HG02763 (cell line): ENCODE results near the gene HDAC9.
"Not testable (repeated sequence)": the region's sequence is repeated elsewhere in the genome, so short reads cannot be mapped to it uniquely, and the experiment has no call there.

ENCODE experiments used
- ATAC-seq: cut with Tn5 transposase; IDR thresholded peaks from one replicate; pipeline ENCODE4 v1.9.1; 2021; ENCODE audit warnings: mild to moderate bottlenecking, moderate library complexity; ENCODE audit not compliant: unreplicated experiment

Gene HDAC9

DNA sequence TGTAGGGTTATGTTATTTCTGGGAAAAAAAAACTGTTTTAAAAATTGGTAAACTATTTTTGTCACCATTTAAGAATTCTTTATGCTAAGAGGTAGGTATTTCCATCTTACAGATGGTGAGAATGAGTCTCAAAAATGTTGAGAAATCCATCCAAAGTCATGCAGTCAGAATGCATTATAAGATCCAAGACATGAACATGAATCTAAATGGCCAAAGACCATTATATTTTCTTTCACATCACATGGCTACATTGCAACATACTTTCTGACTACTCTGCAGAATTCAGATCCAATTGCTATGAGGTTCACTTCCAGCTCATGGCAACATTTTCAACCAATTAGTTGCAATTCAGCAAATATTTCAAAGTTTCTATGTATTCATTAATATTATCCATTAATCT lies 440.7 kb downstream of the HDAC9 start:
- no peak for ATAC-seq

DNA sequence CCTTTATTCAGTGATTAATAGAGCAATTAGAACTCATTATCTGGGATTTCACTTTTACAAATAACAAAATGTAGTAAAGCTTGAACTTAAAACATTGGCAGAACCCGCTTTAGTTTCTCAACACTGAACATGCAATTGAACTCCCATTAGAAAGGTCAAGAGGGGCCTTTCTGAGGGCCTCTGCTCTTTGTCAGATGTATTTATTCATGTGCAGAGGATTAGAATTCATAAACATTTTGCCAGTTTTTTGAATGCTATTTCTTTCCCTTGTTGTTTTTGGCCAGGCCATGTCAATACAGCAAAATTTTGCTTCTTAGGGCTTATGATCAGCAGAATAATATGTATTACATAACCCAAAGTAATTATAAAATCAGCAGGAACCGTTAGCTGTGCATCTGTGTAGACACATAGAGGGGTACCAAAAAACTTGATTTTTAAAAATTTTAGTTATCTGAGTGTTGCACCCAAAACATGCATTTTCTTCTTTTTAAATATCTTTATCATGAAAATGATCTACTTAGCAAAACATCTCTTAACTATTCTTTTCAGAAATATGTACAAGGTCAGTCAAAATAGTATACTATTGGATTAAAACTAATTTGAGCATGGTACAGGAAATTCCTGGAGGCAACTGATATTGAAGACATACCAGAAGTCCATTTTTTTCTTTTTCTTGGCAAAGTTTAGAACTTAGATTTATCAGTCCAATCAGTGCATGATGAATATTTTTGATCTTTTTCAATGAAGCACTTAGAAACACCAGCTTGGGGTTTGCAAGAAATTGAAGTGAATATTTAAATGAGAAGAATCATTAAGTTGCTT lies 444.4 kb downstream of the HDAC9 start:
- no peak for ATAC-seq

DNA sequence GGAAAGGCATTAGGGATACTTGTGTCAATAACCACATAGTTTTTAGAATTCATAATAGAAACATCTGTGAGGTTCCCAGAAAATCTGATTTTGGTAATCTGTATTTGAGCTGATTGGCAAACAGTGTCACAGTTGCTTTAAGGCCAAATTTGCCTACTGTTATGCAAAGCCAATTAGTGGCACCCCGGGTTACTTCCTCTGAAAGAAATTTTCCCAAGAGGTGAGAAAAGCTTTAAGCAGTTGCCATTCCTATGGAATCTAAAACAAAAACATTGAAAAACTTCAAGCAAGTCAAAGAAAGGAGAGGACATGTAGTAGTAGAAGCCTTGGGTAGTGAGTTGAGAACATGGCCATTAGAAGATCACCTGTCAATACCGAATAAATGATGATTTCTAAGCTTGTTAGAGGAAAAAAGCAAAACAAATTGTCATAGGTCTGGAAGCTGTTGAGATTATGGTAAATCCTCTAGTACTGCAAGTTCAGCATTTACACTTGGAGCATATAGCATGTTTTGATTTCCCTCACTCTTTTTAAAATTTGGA lies 445.1 kb downstream of the HDAC9 start:
- ATAC-seq, result no peak

DNA sequence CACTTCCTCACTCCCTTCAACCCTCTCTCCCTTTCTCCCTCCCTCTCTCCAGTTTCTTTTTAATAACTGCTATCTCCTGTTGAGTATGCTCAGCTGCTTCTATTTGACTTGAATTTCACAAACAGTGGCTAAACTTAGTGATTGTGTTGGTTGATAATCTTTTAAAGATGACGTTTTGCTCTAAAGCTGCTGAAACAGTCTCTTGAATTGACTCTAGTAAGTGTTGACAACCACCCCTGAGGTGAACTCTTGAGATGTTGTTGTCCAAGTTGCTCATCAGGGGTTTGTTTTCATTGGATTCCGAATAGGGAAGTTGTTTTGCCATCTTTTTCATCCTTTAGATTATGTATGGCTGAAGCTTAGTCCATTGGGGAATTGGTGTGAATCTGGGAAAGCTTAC lies 445.7 kb downstream of the HDAC9 start:
- no peak for ATAC-seq

DNA sequence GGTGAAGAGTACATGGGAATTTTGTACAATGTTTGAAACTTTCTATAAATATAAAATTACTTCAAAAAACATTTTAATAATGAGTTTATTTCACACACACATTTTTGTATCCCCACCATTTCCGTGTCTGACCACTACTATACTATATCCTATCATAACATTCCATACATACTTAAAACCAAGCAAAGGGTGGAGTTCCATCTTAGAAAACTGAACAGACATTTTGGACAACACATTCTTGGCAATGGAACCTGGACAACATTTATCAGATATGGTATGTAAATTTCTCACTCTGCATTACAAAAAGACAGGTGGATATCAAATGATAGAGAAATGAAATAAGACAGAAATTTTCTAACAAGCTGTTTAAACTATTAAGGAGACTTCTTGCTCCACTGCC lies 453.0 kb downstream of the HDAC9 start:
- ATAC-seq, result no peak

DNA sequence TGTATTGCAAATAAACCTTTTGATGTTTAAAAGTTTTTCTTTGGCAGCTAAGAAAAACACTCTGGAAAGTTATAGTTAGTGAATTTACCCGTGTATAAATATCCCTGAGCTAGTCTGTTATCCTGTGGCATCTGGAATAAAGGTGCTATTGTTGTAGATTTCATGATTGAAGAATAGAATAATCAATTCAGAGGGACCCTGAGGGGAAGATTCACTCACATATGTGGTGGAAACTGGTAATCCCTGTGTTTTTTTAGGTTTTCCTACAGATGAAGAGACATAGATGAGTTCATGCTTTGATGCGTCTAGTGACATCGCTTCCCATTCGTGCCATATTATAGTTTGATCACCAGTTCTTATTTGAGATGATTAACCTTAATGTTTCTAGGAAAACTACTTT lies 457.3 kb downstream of the HDAC9 start:
- no peak for ATAC-seq

DNA sequence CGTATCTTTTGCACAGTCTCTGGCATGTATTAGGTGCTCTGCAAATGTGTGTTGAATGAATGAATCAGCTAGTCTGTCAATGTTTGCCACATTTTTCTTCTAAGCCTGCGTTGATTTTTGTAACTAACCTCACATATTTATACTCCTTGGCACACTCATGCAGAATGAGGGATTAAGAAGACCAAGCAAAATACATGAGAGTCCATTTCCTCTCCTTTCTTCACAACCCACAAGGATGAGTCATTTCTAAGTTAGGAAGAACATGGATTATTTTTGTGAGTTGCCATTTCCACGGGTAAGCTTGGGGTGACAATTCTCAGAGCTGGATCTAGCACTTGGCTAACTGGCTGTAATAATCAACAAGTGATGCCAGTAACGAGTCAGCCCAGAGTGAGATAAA lies 463.1 kb downstream of the HDAC9 start:
- ATAC-seq, result no peak

DNA sequence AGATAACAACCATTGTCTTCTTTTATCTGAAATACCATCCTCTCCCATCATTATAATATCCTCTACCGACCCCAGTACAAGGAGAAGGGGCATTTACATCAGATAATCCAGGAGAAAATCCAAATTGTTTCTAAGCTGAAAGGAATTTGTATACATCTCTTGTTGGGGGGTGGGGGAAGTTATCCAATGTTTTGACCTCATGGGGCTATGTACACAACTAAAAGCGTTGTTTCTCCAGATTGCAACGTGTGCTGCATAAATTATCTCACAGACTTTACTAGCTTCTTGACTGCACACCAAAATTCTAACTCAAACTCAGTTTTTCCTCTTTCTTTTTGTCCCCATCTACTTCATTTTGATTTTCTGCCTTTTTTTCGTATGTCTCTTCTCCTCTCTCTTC lies 465.2 kb downstream of the HDAC9 start:
- ATAC-seq, result no peak

DNA sequence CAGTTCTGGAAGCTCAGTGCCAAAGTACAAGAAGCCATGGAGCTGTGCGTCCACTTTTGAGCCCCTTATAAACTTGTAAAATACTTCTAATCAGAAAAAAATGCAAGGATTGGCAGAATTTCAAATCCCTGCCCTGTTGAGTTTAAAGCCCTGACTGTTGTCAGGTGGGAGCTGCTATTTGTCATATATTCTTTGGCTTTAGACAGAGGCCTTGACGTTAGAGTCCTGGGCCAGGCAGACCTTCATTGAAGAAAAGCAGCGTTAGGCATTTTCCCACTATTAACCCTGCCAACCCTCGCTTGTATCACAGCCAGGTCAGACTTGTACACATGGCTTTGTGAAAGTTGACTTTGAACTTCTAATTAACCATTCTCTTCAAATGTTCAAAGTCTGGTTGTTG lies 466.5 kb downstream of the HDAC9 start:
- ATAC-seq, result no peak

DNA sequence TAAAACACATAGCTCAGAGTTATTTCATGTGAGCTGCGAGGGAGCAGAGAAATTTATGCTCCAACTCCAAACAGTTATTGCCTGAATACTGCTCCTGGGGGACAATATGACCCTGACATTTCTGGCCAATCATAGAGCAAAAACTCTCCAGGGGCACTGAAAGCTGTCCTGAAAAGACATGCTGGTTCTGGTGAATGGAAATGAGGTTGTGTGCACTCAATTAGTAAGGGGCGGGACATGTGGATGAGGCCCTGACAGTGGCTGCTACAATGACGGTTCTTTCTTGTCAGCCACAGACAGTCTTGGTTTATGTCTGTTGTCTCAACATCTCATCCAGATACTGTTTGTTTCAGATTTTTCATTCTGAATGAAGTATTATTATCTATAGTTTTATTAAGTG lies 470.1 kb downstream of the HDAC9 start:
- no peak for ATAC-seq

DNA sequence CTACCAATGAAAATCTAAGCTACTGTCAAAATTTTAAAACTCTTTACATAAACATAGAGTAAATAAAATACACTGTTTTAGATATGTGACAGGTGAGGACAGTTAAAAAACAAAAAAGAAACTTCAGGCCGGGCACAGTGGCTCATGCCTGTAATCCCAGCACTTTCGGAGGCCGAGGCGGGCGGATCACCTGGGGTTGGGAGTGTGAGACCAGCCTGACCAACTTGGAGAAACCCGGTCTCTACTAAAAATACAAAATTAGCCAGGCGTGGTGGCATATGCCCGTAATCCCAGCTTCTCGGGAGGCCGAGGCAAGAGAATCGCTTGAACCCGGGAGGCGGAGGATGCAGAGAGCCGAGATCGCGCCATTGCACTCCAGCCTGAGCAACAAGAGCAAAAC lies 472.2 kb downstream of the HDAC9 start:
- ATAC-seq, result not testable (repeated sequence)

DNA sequence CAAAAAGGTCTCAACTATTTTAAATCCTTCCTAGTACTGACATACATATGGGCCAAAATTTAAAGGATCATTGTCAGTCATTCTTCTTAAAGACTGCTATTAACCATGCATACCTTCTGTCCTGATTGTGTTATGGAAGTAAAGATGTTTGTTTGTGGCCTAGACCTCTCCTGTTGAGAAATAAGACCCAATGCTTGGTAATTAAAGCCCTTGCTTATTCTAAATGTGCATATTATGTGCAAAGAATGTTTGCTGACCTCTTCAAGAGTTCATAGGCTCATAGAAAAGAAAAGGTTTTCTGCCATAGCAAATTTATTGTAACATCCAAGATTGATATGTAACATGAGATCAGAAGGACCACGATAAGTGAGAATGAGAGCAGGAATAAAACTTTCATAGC lies 476.3 kb downstream of the HDAC9 start:
- ATAC-seq, result no peak

DNA sequence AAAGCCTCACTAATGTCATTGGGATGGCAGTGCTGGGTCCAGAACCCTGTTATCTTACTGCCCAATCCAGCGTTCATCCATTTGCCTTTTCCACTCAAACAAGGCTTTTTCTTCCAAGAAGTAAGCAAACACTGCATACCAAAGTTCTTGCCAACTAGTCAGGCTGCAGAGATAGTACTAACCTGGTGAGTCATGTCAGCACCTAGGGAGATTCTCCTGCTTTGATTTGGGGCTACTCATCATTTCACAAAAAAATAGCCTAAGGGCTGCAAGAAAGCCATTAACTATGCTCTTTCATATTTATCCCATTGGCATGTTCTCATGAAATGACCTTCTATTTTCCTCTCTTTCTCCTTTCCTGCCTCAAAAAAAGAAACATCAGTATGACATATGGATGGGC lies 479.3 kb downstream of the HDAC9 start:
- no peak for ATAC-seq

DNA sequence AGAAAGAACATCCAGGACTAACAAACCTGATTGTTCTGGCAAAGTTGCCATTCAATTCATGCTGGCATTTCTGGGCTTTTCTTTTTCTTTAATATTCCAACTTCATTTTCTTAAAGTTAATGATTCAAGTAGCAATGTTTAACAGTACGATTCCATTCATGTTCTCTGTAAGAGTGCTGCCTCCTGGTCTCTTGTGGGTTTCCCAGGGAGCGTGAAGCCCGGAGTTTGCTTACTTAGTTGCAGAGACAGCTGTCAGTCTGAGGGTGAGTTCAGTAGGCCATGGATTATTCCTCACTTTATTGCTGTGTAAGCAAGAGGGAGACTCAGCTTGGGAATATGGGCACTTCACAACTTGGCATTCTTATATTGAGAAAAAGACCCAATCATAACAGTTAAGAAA lies 479.7 kb downstream of the HDAC9 start:
- no peak for ATAC-seq

DNA sequence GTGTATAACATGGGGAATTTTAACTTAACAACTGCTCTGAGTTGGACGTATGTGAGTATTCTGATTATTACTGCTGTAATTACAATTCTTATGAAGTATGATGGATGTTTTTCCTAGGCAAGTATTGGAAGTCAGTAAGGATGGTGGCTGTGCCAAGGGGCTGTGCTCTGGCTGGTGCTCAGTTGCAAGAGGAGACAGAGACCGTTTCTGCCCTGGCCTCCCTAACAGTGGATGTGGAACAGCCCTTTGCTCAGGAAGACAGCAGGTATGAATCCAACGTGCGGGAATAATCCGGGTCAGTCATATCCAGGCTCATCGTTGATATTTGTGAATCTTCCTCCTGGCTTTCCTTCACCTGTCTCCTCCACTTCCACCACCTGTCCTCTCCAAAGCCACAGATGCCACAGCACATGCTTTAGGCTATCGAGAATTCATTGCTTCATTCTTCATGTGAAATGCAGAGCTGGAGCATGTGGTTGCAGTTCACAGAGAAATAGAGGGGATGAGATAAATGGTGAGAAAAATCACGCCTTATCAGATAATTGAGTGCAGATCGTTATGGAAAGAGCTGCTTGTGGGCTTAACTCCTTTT lies 480.2 kb downstream of the HDAC9 start:
- ATAC-seq, result no peak

DNA sequence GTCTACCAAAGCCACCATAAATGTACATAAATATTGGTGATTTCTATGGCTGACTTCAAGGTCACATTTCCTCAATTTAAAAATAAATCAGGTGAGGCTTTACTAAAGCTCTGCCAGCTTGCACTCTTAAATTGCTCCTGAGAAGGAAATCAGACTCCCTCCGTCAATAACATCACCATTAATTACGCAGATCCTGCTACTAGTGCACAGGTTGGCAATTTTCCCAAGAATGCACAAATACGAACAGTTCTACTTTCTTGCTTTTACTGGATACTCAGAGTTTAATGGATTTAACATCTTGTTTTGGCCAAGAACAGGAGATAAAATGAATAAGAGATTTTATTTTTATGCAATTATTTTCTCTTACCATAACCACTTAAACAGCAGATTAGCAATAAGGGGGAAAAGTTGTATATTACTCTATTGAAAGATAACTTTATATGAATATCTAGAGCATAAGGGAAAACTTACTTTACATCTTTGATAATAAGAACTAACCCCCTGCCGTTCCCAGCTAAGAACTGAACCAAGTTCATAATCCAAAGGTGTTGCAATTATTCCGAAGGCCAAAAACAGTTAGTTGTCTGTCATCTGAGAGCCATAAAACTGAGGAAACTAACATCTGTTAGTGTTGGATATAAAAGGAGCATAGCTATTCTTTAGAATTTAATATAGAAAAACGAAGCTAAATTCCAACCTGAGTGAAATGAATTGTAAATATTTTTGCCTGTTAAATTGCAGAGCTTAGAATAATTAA lies 481.3 kb downstream of the HDAC9 start:
- no peak for ATAC-seq

DNA sequence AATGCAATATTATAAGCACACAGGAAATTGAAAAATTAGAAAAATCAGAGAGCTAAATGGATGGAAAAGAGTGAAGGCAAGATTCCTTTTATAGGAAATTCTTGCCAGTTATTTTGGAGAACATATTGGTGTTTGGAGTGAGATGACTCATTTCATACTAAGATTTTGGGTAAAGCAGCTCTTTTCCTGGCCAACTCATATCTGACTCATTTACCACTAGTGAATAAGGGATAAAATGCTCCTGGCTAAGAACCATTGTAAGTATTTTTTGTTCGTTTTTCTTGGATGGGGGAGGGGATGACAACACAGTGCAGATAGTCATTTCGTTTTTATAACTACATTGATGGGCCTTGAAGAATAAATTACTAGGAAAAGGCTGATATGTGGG lies 482.6 kb downstream of the HDAC9 start:
- ATAC-seq, result no peak

DNA sequence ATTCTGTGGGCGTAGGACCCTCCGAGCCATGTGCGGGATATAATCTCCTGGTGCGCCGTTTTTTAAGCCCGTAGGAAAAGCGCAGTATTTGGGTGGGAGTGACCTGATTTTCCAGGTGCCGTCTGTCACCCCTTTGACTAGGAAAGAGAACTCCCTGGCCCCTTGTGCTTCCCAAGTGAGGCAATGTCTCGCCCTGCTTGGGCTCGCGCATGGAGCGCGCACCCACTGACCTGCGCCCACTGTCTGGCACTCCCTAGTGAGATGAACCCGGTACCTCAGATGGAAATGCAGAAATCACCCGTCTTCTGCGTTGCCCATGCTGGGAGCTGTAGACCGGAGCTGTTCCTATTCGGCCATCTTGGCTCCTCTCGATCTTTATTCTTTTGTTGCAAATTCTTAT lies 495.2 kb downstream of the HDAC9 start:
- not testable (repeated sequence) for ATAC-seq

DNA sequence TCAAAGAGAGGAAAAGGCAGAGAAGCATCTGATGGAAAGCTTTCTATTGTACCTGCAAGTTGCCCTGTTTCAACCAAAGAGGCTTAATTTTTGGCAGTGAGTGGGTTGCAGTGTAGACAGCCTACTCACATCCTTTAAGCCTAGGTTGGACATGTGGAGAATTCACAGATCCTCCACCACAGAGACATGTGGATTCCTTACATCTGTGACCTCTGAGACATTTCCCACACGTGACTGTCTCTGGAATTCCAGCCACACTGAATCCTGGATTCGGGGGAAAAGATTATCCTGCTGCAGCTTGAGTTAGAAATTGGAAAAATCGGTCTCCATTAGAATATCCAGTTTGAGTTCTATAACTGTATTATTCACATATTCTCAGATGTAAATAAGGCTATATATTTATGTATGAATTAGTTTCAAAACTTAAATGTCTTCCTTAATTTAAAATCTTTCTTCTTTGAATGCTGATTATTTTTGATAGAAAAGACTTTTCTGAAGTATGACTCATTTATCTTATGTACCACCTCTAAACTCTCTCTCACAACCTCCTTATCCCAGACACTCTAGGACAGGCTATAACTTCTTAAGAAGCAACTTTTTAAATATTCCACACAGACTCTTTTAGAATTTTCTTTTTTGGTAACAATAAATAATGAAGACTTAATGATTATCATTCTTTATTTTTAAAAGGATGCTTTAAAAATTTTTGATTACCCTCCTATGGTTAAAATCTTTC lies 498.6 kb downstream of the HDAC9 start:
- no peak for ATAC-seq

DNA sequence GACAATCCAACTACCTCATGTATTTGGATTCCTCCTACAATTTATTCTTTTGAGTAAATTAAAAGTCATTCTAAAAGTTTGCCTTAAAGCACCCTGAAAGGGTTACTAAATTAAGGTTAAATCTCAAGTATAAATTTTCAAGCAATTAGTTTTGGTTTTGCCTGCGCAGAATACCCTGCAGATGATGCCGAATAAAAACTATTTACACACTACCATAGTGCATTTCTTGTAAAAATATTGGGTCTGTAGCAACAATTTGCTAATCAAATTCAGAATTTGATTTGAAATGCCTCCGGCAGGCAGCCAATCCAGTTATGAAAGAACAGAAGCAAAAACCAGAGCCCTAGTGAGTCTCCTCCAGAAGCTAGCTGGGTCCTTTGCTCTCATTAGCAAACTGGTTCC lies 499.7 kb downstream of the HDAC9 start:
- no peak for ATAC-seq

DNA sequence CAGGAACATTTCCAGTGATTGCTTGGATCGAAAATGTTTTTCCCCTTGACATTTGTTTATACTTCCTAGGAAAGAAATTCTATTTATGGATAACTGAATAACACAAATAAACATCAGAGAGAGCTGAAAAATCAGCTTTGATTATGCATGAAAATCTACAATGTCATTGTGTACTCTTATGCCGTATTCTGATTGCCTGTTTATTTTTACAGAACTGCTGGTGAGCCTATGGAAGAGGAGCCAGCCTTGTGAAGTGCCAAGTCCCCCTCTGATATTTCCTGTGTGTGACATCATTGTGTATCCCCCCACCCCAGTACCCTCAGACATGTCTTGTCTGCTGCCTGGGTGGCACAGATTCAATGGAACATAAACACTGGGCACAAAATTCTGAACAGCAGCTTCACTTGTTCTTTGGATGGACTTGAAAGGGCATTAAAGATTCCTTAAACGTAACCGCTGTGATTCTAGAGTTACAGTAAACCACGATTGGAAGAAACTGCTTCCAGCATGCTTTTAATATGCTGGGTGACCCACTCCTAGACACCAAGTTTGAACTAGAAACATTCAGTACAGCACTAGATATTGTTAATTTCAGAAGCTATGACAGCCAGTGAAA lies 500.4 kb downstream of the HDAC9 start:
- no peak for ATAC-seq
